Keratinocyte (primary cell): ENCODE measurements around the gene IFITM5.

ENCODE experiments used
- CTCF ChIP-seq, 3 experiments: IDR thresholded peaks in 1 of 3; conservative IDR thresholded peaks in 1 of 3; optimal IDR thresholded peaks in 1 of 3; 2 replicates in 2 of 3; 3 replicates in 1 of 3; pipeline versions ENCODE3 to v1.5.1; 2011; ENCODE audit warnings: low read length in 3 of 3, mild to moderate bottlenecking in 3 of 3, moderate library complexity in 2 of 3, control low read depth in 1 of 3, inconsistent platforms in 1 of 3; ENCODE audit not compliant: insufficient read depth in 2 of 3; ENCODE audit errors: extremely low read depth in 1 of 3
- EZH2 ChIP-seq: IDR thresholded peaks from one replicate; pipeline ENCODE4 v1.6.1; 2012; ENCODE audit warnings: inconsistent platforms, mild to moderate bottlenecking, low read length, moderate library complexity

DNA sequence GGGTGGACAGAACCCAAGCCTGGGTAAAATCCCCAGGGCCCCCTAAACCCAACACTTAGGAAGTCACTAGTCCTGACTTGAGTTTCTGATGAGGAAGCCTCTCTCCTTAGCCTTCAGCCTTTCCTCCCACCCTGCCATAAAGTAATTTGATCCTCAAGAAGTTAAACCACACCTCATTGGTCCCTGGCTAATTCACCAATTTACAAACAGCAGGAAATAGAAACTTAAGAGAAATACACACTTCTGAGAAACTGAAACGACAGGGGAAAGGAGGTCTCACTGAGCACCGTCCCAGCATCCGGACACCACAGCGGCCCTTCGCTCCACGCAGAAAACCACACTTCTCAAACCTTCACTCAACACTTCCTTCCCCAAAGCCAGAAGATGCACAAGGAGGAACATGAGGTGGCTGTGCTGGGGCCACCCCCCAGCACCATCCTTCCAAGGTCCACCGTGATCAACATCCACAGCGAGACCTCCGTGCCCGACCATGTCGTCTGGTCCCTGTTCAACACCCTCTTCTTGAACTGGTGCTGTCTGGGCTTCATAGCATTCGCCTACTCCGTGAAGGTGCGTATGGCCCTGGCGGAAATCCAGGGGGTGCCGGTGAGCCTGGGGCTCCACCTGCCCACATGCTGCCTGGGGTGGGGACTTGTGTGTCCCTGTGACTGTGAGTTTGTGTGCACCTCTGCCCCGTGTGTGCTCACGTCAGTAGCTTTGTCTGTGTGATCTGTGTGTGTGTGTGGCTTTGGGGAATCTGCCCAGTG, 14.6 kb upstream of the IFITM5 start, which contains the start of gene IFITM1:
- TF ChIP-seq CTCF (optimal IDR thresholded peaks at IDR 0.05 in 1 of 3, IDR thresholded peaks at IDR 0.05 in 1 of 3, conservative IDR thresholded peaks at IDR 0.05 in 1 of 3; ENCODE audit: extremely low read depth in 1 of 3, insufficient read depth in 2 of 3, low read length in 3 of 3): no peak
- no peak for TF ChIP-seq EZH2
